Nasal cavity respiratory epithelium epithelial cell of viscerocranial mucosa (primary cell): ENCODE results near the gene ATP2B3. TPM values are rescaled to one million over a fixed set of nuclear protein-coding genes. Genes with fewer than 3 reads are reported as not detected.

Source experiments
- total RNA-seq: library from RNA; depleted of rRNA; stranded (reverse); fragments of >200 nt; gene quantifications from 2 replicates; pipeline ENCODE4 v1.2.3, GENCODE V29; 2014

ATP2B3 gene
- total RNA-seq: not detected in 2 replicates

GRCh38 chrX:153517423-153517822, at the start of gene ATP2B3:
Gene ATP2B3 (plus strand): TSS chrX:153517642. CDS start chrX:153536248, 18,606 bp downstream.

GRCh38 chrX:153470411-153471363, 46.8 kb upstream of the ATP2B3 start, which contains the start of gene HAUS7:
Gene HAUS7 (minus strand): TSS chrX:153470576. CDS start chrX:153470557, 19 bp downstream.

GRCh38 chrX:153494541-153495361, 22.7 kb upstream of the ATP2B3 start, which contains the start of gene BGN:
Gene BGN (plus strand): TSS chrX:153494980. CDS start chrX:153504632, 9,652 bp downstream.

GRCh38 chrX:153598541-153599191, 81.2 kb downstream of the ATP2B3 start, which contains the start of gene CCNQ:
Gene CCNQ (minus strand): TSS chrX:153599139. CDS start chrX:153599073, 66 bp downstream.

Other genes starting within 250 kb of the ATP2B3 start
- gene PNMA6F, start 195.9 kb upstream of the ATP2B3 start, total RNA-seq: not detected in 2 replicates
- gene ZNF275, start 183.5 kb upstream of the ATP2B3 start, total RNA-seq: 5.8 and 13.5 TPM in 2 replicates
- not detected in 2 replicates for gene PNMA6E, start 116.3 kb upstream of the ATP2B3 start, total RNA-seq
- gene ZFP92, start 106.2 kb upstream of the ATP2B3 start, total RNA-seq: 0.34 and 2.5 TPM in 2 replicates
- gene TREX2, start 71.6 kb upstream of the ATP2B3 start, total RNA-seq: 0.64 and 3.8 TPM in 2 replicates
- gene HAUS7, start 47.1 kb upstream of the ATP2B3 start, total RNA-seq: 8.0 and 8.2 TPM in 2 replicates
- 0.21 TPM in 1 of 2 replicates, not detected in the other for gene BGN, start 22.7 kb upstream of the ATP2B3 start, total RNA-seq
- 23.2 and 43.1 TPM in 2 replicates for gene CCNQ, start 81.5 kb downstream of the ATP2B3 start, total RNA-seq
- 0.28 and 0.68 TPM in 2 replicates for gene DUSP9, start 129.6 kb downstream of the ATP2B3 start, total RNA-seq
- gene PNCK, start 156.2 kb downstream of the ATP2B3 start, total RNA-seq: 0.34 and 2.5 TPM in 2 replicates
- 29.0 and 77.4 TPM in 2 replicates for gene SLC6A8, start 170.3 kb downstream of the ATP2B3 start, total RNA-seq
- gene BCAP31, start 206.7 kb downstream of the ATP2B3 start, total RNA-seq: 229 and 239 TPM in 2 replicates
- 1.0 and 4.3 TPM in 2 replicates for gene ABCD1, start 207.2 kb downstream of the ATP2B3 start, total RNA-seq
- gene PLXNB3, start 246.6 kb downstream of the ATP2B3 start, total RNA-seq: 2.7 and 28.8 TPM in 2 replicates